HG03039 (cell line): ENCODE results near the gene ABR.
"Not testable (repeated sequence)": the region's sequence is repeated elsewhere in the genome, so short reads cannot be mapped to it uniquely, and the experiment has no call there.

Experiments
- ATAC-seq: cut with Tn5 transposase; IDR thresholded peaks from one replicate; pipeline ENCODE4 v1.9.1; 2021; ENCODE audit warnings: mild to moderate bottlenecking, moderate library complexity; ENCODE audit not compliant: unreplicated experiment

Gene ABR

GRCh38 chr17:1202291-1202690, 22.5 kb upstream of the ABR start:
- no peak for ATAC-seq

- ATAC-seq: no peak
Measured at GRCh38 chr17:1201132-1201702, 21.4 kb upstream of the ABR start.

- not testable (repeated sequence) for ATAC-seq
Measured at GRCh38 chr17:1199271-1199743, 19.5 kb upstream of the ABR start.

- ATAC-seq: peak; percentile 44
Measured at GRCh38 chr17:1197781-1198490, 18.2 kb upstream of the ABR start.

- peak; percentile 3 for ATAC-seq
Measured at GRCh38 chr17:1197379-1197778, 17.6 kb upstream of the ABR start.

- ATAC-seq: no peak
Measured at GRCh38 chr17:1196946-1197345, 17.2 kb upstream of the ABR start.

GRCh38 chr17:1192911-1193699, 13.3 kb upstream of the ABR start:
- ATAC-seq: no peak

- no peak for ATAC-seq
Measured at GRCh38 chr17:1190751-1191331, 11.1 kb upstream of the ABR start.

- no peak for ATAC-seq
Measured at GRCh38 chr17:1188812-1189504, 9.2 kb upstream of the ABR start.

GRCh38 chr17:1186923-1187771, 7.4 kb upstream of the ABR start:
- ATAC-seq: no peak

- no peak for ATAC-seq
Measured at GRCh38 chr17:1186214-1186820, 6.5 kb upstream of the ABR start.

- no peak for ATAC-seq
Measured at GRCh38 chr17:1183171-1183873, 3.5 kb upstream of the ABR start.

- ATAC-seq: no peak
Measured at GRCh38 chr17:1182811-1183170, 3.0 kb upstream of the ABR start.

GRCh38 chr17:1181753-1182137, 2.0 kb upstream of the ABR start:
- no peak for ATAC-seq

GRCh38 chr17:1180958-1181752, 1.4 kb upstream of the ABR start:
- no peak for ATAC-seq

GRCh38 chr17:1179112-1179817, 516 bp downstream of the ABR start:
- ATAC-seq: no peak

GRCh38 chr17:1177016-1177700, 2.6 kb downstream of the ABR start:
- ATAC-seq: no peak
